Activated CD8-positive, alpha-beta memory T cell treated with anti-CD3 and anti-CD28 coated beads, Interleukin-2, amount 50 U/mL, for 4 hours (primary cell): Measurements from ENCODE around the gene OTUD7B.
A peak's percentile ranks its signal among the peaks of the same experiment; 100 is the strongest.

Source experiments
- DNase-seq: peaks from one replicate; pipeline ENCODE4 v3.0.0-alpha.2; 2020

OTUD7B gene

DNA sequence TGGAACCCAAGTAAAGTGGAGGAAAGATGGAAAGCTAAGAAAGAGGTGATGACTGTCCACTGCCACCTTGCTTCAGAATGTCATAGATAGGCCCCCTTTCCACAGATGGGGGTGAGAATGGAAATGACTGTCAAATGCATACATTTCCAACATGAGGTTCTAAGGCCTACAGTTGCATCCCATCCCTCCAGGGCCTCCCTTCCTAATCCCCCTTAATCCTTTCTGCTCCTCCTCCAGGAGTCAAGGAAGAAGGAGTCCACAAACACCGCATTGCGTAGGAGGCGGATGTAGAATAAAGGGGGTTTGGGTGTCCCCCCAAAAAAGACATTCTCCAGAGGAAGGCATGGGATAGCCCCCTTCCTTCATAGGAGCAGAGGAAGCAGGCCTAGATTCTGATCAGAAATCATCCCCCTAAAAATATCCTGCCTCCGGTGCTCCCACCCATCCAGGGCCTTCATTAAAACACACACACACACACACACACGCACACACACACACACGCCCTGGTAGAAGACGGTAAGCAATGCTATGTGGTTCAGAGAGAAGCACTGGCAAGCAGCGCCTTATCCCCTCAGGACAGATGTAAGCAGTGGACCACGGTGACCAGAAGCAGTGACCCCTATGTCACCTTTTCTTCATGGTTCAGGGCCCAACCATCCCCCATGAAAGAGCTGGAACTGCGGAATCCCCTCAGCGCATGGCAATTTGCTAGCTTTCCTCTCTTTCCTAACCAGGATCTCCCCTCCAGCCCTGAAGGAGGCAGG, 94.9 kb downstream of the OTUD7B start:
- no peak for DNase-seq

DNA sequence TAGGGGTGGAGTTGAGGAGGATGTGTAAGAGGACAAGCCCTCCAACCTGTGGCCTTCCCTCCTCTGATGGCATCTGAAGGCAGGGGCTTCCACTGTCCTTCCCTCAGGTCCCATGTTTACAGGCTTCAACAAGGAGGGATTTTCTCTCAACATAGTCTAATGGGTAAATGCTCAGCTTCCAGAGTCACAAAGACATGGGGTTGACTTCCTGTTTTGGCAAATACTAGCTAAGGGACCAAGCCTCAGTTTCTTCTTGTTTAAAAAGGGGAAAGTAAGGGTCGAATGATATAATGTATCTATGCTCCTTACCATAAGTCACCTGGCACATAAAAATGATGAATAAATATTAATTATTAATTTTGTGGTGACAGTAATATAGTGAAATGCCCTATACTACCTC, 96.0 kb downstream of the OTUD7B start:
- DNase-seq = no peak

DNA sequence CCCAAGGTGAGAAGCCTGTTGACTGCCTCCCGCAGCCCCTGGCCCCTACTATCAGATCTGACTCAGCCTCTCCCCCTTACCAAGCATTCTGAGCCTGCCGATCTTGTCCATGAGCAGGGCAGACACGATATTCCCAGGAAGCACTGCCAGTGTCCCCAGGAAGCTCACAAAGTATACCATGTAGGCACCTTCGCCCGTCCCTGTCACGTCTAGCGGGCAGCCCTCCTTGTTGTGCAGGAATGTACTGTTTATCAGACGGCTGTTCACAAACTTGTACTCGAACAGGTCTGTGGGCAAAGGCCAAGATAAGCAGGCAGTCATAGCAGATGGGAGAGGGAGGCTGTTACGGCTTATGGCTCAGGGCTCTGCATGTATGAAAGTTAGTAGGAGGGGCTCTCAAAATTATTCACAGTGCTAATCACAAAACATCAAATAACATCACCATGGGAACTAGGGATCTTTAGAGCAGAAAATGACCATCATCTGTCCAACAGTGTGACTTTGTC, 103.9 kb downstream of the OTUD7B start:
- no peak for DNase-seq

DNA sequence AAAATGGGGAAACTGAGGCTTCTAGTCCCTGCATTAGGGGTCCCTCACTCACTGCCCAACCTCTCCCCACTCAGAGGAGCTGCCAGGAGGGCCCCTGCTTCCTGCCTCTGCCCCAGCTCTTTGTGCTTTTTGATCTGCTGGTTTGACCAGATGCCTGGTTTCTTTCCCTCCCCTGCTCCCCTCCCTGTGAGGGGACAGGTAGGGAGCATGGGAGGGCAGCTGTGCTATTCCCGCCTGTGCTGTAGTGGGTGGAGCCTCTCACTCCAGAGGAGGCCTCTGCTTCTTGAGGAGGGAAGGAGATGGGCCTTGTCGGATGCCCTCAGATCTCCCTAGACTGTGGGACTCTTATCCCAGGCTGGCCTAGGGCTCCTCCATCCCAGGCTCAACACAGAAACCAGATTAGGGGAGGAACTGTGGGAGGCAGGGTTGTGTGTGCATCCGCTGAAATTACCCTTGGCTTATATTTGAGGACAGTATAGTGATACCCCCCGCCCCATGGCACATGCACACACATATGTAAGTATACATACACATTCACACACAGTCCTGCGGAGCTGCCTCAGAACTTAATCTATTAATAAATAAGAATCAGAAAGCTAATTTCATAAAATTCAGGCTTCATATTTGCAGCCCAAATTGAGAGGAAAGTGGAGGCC, 106.6 kb downstream of the OTUD7B start:
- no peak for DNase-seq

DNA sequence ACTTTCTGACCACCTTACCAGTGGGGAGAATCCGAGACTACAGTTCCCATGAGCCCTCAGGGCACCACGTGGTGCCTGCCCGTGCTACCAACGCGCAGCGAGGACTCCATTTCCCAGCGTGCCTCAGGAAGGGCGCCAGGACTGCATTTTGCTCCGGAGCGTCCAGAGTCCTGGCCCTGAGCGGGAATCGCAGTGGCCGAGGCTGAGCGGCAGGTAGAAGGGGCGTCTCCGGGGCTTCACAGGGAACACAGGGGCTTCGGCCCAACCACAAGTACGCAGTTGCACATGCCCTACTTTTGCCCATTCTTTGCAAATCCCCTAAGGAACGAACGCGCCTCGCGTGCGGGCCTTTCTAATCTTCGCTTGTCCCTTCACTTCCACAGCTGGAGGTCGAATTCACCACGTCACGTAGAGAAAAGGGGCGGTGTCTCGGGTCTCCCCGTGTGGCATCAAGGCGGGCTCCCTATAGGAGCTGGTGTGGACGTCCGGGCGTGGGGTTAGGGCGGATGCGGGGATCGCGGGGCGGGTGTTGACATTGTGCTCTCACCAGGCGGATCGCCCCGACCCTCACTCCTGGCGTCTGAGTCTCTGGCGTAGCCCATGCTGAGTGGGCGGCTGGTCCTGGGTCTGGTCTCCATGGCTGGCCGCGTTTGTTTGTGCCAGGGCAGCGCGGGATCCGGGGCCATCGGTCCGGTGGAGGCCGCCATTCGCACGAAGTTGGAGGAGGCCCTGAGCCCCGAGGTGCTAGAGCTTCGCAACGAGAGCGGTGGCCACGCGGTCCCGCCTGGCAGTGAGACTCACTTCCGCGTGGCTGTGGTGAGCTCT, 110.9 kb downstream of the OTUD7B start, which contains the start of gene BOLA1:
BOLA1 (plus strand) TSS at position 109 of the 825 bp plus-strand sequence; CDS start at position 601, 492 bp downstream.
- peak; percentile 81 for DNase-seq

DNA sequence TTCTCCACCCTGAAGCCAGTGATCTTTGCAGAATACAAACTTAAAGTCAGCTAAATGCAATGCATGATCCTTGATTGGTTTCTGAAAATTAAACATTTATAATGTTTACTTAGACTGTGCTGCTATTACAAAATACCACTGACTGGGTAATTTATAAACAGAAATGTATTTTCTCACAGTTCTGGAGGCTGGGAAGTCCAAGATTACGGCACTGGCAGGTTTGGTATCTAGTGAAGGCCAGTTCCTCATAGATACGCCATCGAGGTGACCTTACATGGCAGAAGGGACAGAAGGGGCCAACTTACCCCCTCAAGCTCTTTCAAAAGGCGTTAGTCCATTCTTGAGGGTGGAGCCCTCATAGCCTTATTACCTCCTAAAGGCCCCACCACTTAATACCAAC, 114.0 kb downstream of the OTUD7B start:
- DNase-seq = no peak

DNA sequence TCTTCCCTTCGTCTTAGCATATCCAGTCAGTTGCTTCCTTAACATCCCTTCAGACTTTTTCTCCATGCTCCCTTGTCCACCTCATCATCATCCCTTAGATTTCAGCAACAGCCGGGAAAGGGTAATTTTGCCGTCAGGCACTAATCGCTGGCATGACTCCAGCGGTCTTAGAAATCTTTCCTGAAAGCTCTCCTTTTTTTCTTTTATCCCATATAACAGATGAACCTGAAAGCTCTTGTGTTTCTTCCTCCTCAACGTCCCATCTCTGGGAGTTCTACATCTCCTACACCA, 121.6 kb downstream of the OTUD7B start:
- no peak for DNase-seq

DNA sequence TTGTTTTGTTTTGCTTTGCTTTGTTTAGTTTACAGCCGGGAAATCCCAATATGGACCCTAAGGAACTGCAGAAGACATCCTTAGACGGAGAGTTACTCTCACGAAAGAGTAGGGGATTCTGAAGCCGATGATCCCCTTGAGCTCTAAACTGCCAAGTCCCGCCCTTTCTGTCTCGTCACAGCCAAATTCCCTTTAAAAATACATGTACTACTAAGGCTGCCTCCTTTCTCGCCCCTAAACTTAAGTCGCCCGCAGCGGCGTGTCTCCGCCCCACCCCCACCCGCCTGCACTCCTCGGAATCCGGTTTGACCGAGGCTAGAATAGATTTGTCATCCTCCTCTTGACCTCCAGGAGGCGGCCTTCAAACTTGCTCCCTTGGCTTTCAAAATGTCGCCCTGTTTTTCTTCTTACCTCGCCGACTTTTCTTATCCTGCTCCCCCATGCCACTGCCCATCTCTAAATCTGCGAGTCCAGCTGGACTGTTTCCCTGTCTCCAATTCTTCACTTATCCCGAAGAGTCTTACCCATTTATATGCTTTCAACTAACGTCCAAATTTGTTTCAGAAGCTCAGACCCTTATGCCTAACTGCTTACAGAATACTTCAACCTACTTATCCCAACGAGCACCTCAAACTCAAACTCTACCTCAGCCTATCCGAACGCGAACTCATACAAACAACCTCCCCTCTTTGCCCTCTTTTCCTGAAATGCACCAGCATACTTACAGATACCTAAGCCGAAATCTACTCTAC, 122.1 kb downstream of the OTUD7B start:
- peak; percentile 63 for DNase-seq
